Prostate gland (tissue), 2 donors: Measurements from ENCODE around the gene SUCLG2. TPM values are rescaled to one million over a fixed set of nuclear protein-coding genes. Genes with fewer than 3 reads are reported as not detected.

ENCODE experiments used
- DNase-seq: peaks from one replicate; pipeline ENCODE4 v3.0.0-alpha.2; 2019; ENCODE audit warnings: low spot score
- H3K27ac ChIP-seq, 2 donors: fragments of 200-600 bp; sonication (generic); 2 replicates each; pipeline ENCODE4 v1.5.1; 2017 to 2019
- H3K27me3 ChIP-seq: fragments of 200-600 bp; sonication (generic); replicated peaks from 2 replicates; pipeline ENCODE4 v1.5.1; 2019; ENCODE audit not compliant: insufficient read depth
- H3K36me3 ChIP-seq, 2 donors: fragments of 200-600 bp; sonication (generic); 1 replicate in 1 of 2; 2 replicates in 1 of 2; pipeline versions ENCODE4 v1.5.1 to v1.8.1; 2017 to 2019
- H3K4me1 ChIP-seq: fragments of 200-600 bp; sonication (generic); replicated peaks from 2 replicates; pipeline ENCODE4 v1.5.1; 2019
- H3K4me3 ChIP-seq, 2 donors: fragments of 200-600 bp; sonication (generic); 2 replicates each; pipeline ENCODE4 v1.5.1; 2017 to 2019
- H3K9me3 ChIP-seq: fragments of 200-600 bp; sonication (generic); 2 replicates; pipeline ENCODE4 v1.5.1; 2017
- CTCF ChIP-seq, 4 experiments: fragments of 200-600 bp in 2 of 4; fragments of 450-650 bp in 2 of 4; sonication (generic) in 2 of 4; IDR thresholded peaks; 1 replicate in 3 of 4; 2 replicates in 1 of 4; pipeline ENCODE4 v1.5.1; 2016 to 2019; ENCODE audit warnings: antibody characterized with exemption in 4 of 4, mild to moderate bottlenecking in 2 of 4, moderate library complexity in 2 of 4
- POLR2A ChIP-seq: fragments of 450-650 bp; IDR thresholded peaks from one replicate; pipeline ENCODE4 v1.6.1; 2016; ENCODE audit warnings: antibody characterized with exemption, mild to moderate bottlenecking
- POLR2AphosphoS5 ChIP-seq: sonication (generic); formaldehyde crosslinking; IDR thresholded peaks from one replicate; pipeline ENCODE4 v1.6.1; 2017; ENCODE audit warnings: antibody characterized with exemption
- WGBS: methylation state at CpG from one replicate; pipeline ENCODE4 v1.1.5; 2018; 5-methylcytosine and 5-hydroxymethylcytosine counted together
- intact Hi-C: fragments of 100-400 bp; cut with DNase I; formaldehyde crosslinking; loops from one replicate; pipeline ENCODE4 v1.14.2; 2022
- total RNA-seq, 2 donors: library from RNA; depleted of rRNA; stranded (reverse); fragments of >200 nt; gene quantifications; one replicate each; pipeline ENCODE4 v1.1.0, GENCODE V29; 2016

SUCLG2 gene
- total RNA-seq, 2 donors from 2014 or later, result 33.2 to 65.4 TPM

GRCh38 chr3:67382536-67382935, 271.9 kb downstream of the SUCLG2 start:
- 65% methylated on average over 4 of the region's 4 CpGs for WGBS
- Histone ChIP-seq H3K4me3 (no peak overlapping the region), H3K9me3 (no peaks in the 10 kb centered on the region), H3K36me3 (no peaks in the 10 kb centered on the region), H3K4me1 (no peaks in the 10 kb centered on the region), H3K27ac (no peak overlapping the region), H3K27me3 (no peaks in the 10 kb centered on the region)
- intact Hi-C loops, result no loop called here
- DNase-seq, result no peak
- TF ChIP-seq CTCF (IDR thresholded peaks at IDR 0.05) (no peak), POLR2A (no peak), POLR2AphosphoS5 (no peak)

GRCh38 chr3:67381667-67382272, 272.6 kb downstream of the SUCLG2 start:
- peak in 3 of 4 experiments; percentile 51 to 58 (median 51) for TF ChIP-seq CTCF (IDR thresholded peaks at IDR 0.05)
- TF ChIP-seq POLR2A, result no peak
- H3K9me3 ChIP-seq, result no peaks in the 10 kb centered on the region
- H3K4me1 ChIP-seq, result no peaks in the 10 kb centered on the region
- WGBS, result 37% methylated on average over 4 of the region's 4 CpGs
- intact Hi-C loops, result loop anchor here (2.0 kb wide), 1 partner anchor 1495 kb away; no protein-coding TSS in a partner anchor
- H3K36me3 ChIP-seq, result no peaks in the 10 kb centered on the region
- no peak overlapping the region for H3K4me3 ChIP-seq
- no peaks in the 10 kb centered on the region for H3K27me3 ChIP-seq
- DNase-seq, result no peak
- no peak overlapping the region for H3K27ac ChIP-seq

GRCh38 chr3:67380118-67380517, 274.3 kb downstream of the SUCLG2 start:
- intact Hi-C loops, result loop anchor here (2.0 kb wide), 1 partner anchor 1497 kb away; no protein-coding TSS in a partner anchor
- WGBS, result 90% methylated on average over 2 of the region's 2 CpGs

GRCh38 chr3:67377299-67377698, 277.1 kb downstream of the SUCLG2 start:
- no peak for TF ChIP-seq CTCF (IDR thresholded peaks at IDR 0.05)
- TF ChIP-seq POLR2AphosphoS5, result no peak
- no peak for TF ChIP-seq POLR2A
- no peak for DNase-seq
- 79% methylated on average over 3 of the region's 3 CpGs for WGBS
- intact Hi-C loops, result no loop called here
- no peaks in the 10 kb centered on the region for H3K9me3 ChIP-seq
- no peak overlapping the region for H3K27ac ChIP-seq
- no peaks in the 10 kb centered on the region for H3K4me1 ChIP-seq
- H3K4me3 ChIP-seq, result no peak overlapping the region
- no peaks in the 10 kb centered on the region for H3K27me3 ChIP-seq
- H3K36me3 ChIP-seq, result no peaks in the 10 kb centered on the region

More at GRCh38 chr3:67380118-67380517, 274.3 kb downstream of the SUCLG2 start:
- Histone ChIP-seq H3K27me3 (no peaks in the 10 kb centered on the region), H3K4me3 (no peak overlapping the region), H3K27ac (no peak overlapping the region), H3K36me3 (no peaks in the 10 kb centered on the region), H3K4me1 (no peaks in the 10 kb centered on the region), H3K9me3 (no peaks in the 10 kb centered on the region)
- DNase-seq, result no peak
- no peak for TF ChIP-seq POLR2AphosphoS5
- no peak for TF ChIP-seq CTCF (IDR thresholded peaks at IDR 0.05)
- no peak for TF ChIP-seq POLR2A

GRCh38 chr3:67376416-67376815, 278.0 kb downstream of the SUCLG2 start:
- Histone ChIP-seq H3K27me3 (no peaks in the 10 kb centered on the region), H3K4me3 (no peak overlapping the region), H3K36me3 (no peaks in the 10 kb centered on the region), H3K27ac (no peak overlapping the region), H3K4me1 (no peaks in the 10 kb centered on the region), H3K9me3 (no peaks in the 10 kb centered on the region)
- no peak for DNase-seq
- TF ChIP-seq POLR2A, result no peak
- intact Hi-C loops, result no loop called here
- 95% methylated on average over 1 of the region's 1 CpG for WGBS
